OCI-LY1 (cell line): Measurements from ENCODE around the gene ADORA3.

ENCODE experiments used
- H2AFZ ChIP-seq: fragments of 200-600 bp; sonication (generic), shearing (Covaris generic); 2 replicates; pipeline ENCODE4 v1.6.0; 2014; ENCODE audit warnings: antibody characterized with exemption, mild to moderate bottlenecking, low read length
- H3F3A ChIP-seq: fragments of 200-600 bp; sonication (generic), shearing (Covaris generic); 2 replicates; pipeline ENCODE4 v1.6.0; 2014; ENCODE audit warnings: mild to moderate bottlenecking, antibody characterized with exemption, low read length, moderate library complexity; ENCODE audit not compliant: insufficient read depth
- H3K27ac ChIP-seq: fragments of 200-600 bp; sonication (generic); 2 replicates; pipeline ENCODE4 v1.5.1; 2014; ENCODE audit warnings: low read length, mixed run types, mild to moderate bottlenecking, low read depth; ENCODE audit not compliant: poor library complexity, severe bottlenecking
- H3K27me3 ChIP-seq: fragments of 200-600 bp; sonication (generic); 2 replicates; pipeline ENCODE4 v1.6.0; 2014; ENCODE audit warnings: antibody characterized with exemption, mild to moderate bottlenecking, low read length, moderate library complexity; ENCODE audit not compliant: insufficient read depth
- H3K36me3 ChIP-seq: fragments of 200-600 bp; sonication (generic); 2 replicates; pipeline ENCODE4 v1.6.1; 2014; ENCODE audit warnings: mild to moderate bottlenecking, antibody characterized with exemption, low read length, moderate library complexity, mixed read lengths; ENCODE audit not compliant: insufficient read depth
- H3K4me1 ChIP-seq: fragments of 200-600 bp; sonication (generic); 2 replicates; pipeline ENCODE4 v1.5.1; 2014; ENCODE audit warnings: mild to moderate bottlenecking, low read length, moderate library complexity; ENCODE audit not compliant: insufficient read depth, severe bottlenecking
- H3K4me2 ChIP-seq: fragments of 200-600 bp; sonication (generic), shearing (Covaris generic); 2 replicates; pipeline ENCODE4 v1.6.1; 2014; ENCODE audit warnings: low read length
- H3K4me3 ChIP-seq: fragments of 200-600 bp; sonication (generic); 2 replicates; pipeline ENCODE4 v1.5.1; 2014; ENCODE audit warnings: low read length, low read depth, mild to moderate bottlenecking, mixed read lengths; ENCODE audit not compliant: poor library complexity, severe bottlenecking
- H3K79me2 ChIP-seq: fragments of 200-600 bp; shearing (Covaris generic); 2 replicates; pipeline ENCODE4 v1.6.1; 2016; ENCODE audit warnings: mixed run types, low read length, mixed read lengths; ENCODE audit not compliant: insufficient read depth
- H3K9ac ChIP-seq: fragments of 200-600 bp; sonication (generic), shearing (Covaris generic); 2 replicates; pipeline ENCODE4 v1.6.1; 2014; ENCODE audit warnings: mild to moderate bottlenecking, low read length, mixed read lengths
- H3K9me2 ChIP-seq: fragments of 200-600 bp; sonication (generic), shearing (Covaris generic); 2 replicates; pipeline ENCODE4 v1.6.1; 2014; ENCODE audit warnings: low read depth, mild to moderate bottlenecking, low read length, mixed read lengths
- H3K9me3 ChIP-seq: fragments of 200-600 bp; shearing (Covaris generic); 2 replicates; pipeline ENCODE4 v1.6.1; 2014; ENCODE audit warnings: low read length, mixed read lengths
- H4K20me1 ChIP-seq: fragments of 200-600 bp; sonication (generic), shearing (Covaris generic); 2 replicates; pipeline ENCODE4 v1.6.0; 2016; ENCODE audit warnings: mild to moderate bottlenecking, low read length; ENCODE audit not compliant: insufficient read depth
- EZH2 ChIP-seq: fragments of 200-600 bp; sonication (generic), shearing (Covaris generic); IDR thresholded peaks from 2 replicates; pipeline ENCODE4 v1.8.0; 2017; ENCODE audit warnings: borderline replicate concordance, mixed run types, mild to moderate bottlenecking, antibody characterized with exemption, low read length, moderate library complexity, mixed read lengths
- TF ChIP-seq, protein P1 (sequence below): fragments of 200-600 bp; sonication (generic), shearing (Covaris generic); IDR thresholded peaks from 2 replicates; pipeline ENCODE4 v1.5.1; 2017; ENCODE audit warnings: mild to moderate bottlenecking, antibody characterized with exemption, low read length, moderate library complexity, mixed read lengths

The ADORA3 gene

GRCh38 chr1:111474521-111474920, 28.9 kb downstream of the ADORA3 start:
- H3K36me3 ChIP-seq, result peaks cover 10% of the 10 kb centered on the region; the same call in 1 of the 2 replicates
- no peaks in the 10 kb centered on the region for H3K27me3 ChIP-seq
- no peak overlapping the region for H3K27ac ChIP-seq
- H3K4me3 ChIP-seq, result no peak overlapping the region
- H3K9ac ChIP-seq, result no peak overlapping the region
- no peaks in the 10 kb centered on the region for H3K9me2 ChIP-seq
- H3K4me1 ChIP-seq, result peaks cover 39% of the 10 kb centered on the region
- no peak overlapping the region for H2AFZ ChIP-seq
- no peak overlapping the region for H3K4me2 ChIP-seq
- H3K79me2 ChIP-seq, result no peaks in the 10 kb centered on the region
- TF ChIP-seq, protein P1, sequence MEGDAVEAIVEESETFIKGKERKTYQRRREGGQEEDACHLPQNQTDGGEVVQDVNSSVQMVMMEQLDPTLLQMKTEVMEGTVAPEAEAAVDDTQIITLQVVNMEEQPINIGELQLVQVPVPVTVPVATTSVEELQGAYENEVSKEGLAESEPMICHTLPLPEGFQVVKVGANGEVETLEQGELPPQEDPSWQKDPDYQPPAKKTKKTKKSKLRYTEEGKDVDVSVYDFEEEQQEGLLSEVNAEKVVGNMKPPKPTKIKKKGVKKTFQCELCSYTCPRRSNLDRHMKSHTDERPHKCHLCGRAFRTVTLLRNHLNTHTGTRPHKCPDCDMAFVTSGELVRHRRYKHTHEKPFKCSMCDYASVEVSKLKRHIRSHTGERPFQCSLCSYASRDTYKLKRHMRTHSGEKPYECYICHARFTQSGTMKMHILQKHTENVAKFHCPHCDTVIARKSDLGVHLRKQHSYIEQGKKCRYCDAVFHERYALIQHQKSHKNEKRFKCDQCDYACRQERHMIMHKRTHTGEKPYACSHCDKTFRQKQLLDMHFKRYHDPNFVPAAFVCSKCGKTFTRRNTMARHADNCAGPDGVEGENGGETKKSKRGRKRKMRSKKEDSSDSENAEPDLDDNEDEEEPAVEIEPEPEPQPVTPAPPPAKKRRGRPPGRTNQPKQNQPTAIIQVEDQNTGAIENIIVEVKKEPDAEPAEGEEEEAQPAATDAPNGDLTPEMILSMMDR, result no peak
- TF ChIP-seq EZH2, result no peak
- H3K9me3 ChIP-seq, result no peaks in the 10 kb centered on the region
- H4K20me1 ChIP-seq, result no peaks in the 10 kb centered on the region
- no peaks in the 10 kb centered on the region for H3F3A ChIP-seq

- no peaks in the 10 kb centered on the region for H4K20me1 ChIP-seq
- no peaks in the 10 kb centered on the region for H3K9me2 ChIP-seq
- peaks cover 14% of the 10 kb centered on the region for H3K36me3 ChIP-seq
- H3K9ac ChIP-seq, result no peak overlapping the region
- no peak overlapping the region for H3K4me3 ChIP-seq
- H3K9me3 ChIP-seq, result no peaks in the 10 kb centered on the region
- H3K4me2 ChIP-seq, result no peak overlapping the region
- H3F3A ChIP-seq, result no peaks in the 10 kb centered on the region
- no peak overlapping the region for H2AFZ ChIP-seq
- no peaks in the 10 kb centered on the region for H3K27me3 ChIP-seq
- H3K4me1 ChIP-seq, result peaks cover 39% of the 10 kb centered on the region
- no peaks in the 10 kb centered on the region for H3K79me2 ChIP-seq
- no peak overlapping the region for H3K27ac ChIP-seq
- no peak for TF ChIP-seq EZH2
- TF ChIP-seq, protein P1, result no peak
These were observed 29.3 kb downstream of the ADORA3 start for GRCh38 chr1:111474106-111474505.

DNA sequence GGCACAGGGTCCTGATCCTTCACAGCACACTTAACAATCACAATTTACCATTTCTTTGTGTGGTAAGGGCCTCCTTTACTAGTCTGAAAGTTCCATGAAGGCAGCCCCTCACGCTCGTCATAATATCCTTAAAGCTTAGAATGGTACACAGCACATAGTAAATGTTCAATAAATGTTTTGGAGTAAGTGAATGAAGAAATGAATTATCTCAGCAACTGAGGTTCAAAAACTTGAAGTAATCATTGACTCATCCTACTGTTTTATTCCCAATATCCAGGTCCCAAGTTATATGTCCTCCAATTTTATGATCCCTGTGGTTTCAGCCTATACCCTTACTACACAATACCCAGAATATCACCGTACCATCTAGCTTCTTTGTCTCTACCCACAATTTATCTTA, 31.9 kb downstream of the ADORA3 start:
- Histone ChIP-seq H2AFZ (no peak overlapping the region), H3F3A (no peaks in the 10 kb centered on the region), H3K9me2 (no peaks in the 10 kb centered on the region), H3K9me3 (no peaks in the 10 kb centered on the region), H3K9ac (peak overlapping the region; percentile 2; the same call in 1 of the 2 replicates), H3K4me3 (no peak overlapping the region), H4K20me1 (no peaks in the 10 kb centered on the region), H3K4me2 (peak overlapping the region; percentile 59), H3K27ac (peak overlapping the region; percentile 72), H3K27me3 (no peaks in the 10 kb centered on the region), H3K79me2 (no peaks in the 10 kb centered on the region), H3K36me3 (peaks cover 26% of the 10 kb centered on the region), H3K4me1 (peaks cover 31% of the 10 kb centered on the region)
- TF ChIP-seq, protein P1, result no peak
- TF ChIP-seq EZH2, result no peak
